NCI-H226 (cell line): ENCODE measurements around the gene RALB.
"Not testable (repeated sequence)": the region's sequence is repeated elsewhere in the genome, so short reads cannot be mapped to it uniquely, and the experiment has no call there.

Experiments used
- DNase-seq: peaks from one replicate; pipeline ENCODE4 v3.0.0-alpha.2; 2015

RALB gene

GRCh38 chr2:120225549-120226065 lies 27.0 kb upstream of the RALB start:
- DNase-seq: no peak

DNA sequence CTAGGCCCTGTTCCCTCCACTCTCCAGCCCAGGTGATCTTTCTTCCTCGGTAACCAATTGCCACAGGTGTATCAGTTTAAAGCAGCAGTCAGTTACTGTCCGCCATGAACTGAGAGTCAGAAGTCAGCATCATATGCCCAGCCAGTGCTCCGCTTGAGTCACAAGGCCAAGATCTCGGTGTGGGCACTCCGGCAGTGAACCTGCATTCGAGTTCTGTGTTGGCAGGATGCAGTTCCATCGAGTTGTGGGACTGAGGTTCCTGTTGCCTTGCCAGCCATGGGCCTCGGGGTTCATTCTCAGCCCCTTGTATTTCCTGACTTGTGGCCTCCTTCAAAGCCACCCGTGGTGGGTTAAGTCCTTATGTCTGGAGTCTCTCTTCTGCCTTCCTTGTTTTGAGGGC lies 26.3 kb upstream of the RALB start:
- no peak for DNase-seq

DNA sequence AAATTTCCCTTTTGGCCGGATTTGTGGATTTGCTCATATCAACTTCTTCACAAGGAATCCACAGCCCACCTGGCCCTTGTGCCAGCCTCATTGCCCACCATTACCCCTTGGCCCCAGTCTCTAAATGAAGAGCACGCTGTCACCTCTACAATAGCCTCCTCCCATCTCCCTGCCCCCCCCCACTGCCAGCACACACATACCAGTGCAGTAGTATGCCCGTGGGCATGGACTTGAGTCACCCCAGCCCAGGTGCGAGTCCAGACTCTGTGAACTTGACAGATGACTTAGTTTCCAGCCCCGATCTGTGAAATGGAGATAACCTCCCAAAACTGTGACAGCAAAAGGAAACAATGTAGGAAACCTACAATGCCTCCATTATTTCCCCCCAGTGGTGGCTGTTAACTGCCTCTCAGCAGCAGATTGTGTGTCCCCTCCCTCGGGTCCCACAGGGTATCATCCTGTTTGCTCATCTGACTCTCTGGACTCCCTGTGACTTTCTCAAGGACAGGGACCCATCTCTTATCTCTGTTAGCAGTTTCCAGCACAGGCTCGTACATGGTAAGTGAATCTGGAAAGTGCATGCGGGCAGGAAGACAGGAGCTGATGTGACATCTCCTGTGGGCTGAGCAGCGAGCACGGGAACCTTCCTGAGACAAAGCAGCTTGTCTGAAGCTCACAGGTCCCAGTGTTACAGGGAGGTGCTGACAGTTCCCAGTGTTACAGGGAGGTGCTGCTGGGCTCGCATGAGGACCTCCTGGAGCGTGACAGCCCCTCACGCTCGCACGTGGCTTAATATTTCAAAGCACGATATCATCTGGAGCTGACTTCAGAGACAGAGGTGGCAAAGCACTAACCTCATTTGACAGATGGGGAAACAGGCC lies 25.3 kb upstream of the RALB start:
- no peak for DNase-seq

- no peak for DNase-seq
Measured at GRCh38 chr2:120228503-120228902, 24.1 kb upstream of the RALB start.

GRCh38 chr2:120229341-120229740 lies 23.3 kb upstream of the RALB start:
- DNase-seq: no peak

- DNase-seq: no peak
Measured at GRCh38 chr2:120230515-120231471, 21.9 kb upstream of the RALB start.

DNA sequence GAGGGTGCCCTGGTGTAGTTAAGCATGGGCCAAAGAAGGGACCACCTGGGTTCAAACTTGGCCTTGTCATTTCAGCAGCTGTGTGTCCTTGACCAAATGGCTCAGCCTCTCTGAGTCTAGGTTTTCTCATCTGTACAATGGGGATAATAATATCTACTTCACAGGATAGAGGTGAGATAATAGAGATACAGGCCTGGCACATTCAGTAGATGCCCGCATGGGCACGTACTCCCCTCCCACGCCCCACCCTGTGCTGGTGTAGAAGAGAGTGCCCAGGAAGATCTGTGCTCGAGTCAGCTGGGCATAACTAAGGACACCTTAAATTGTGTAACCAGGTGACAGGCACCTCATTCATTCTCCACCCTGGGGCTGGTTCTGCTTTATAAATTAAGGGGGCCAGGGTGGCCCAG lies 21.1 kb upstream of the RALB start:
- no peak for DNase-seq

DNA sequence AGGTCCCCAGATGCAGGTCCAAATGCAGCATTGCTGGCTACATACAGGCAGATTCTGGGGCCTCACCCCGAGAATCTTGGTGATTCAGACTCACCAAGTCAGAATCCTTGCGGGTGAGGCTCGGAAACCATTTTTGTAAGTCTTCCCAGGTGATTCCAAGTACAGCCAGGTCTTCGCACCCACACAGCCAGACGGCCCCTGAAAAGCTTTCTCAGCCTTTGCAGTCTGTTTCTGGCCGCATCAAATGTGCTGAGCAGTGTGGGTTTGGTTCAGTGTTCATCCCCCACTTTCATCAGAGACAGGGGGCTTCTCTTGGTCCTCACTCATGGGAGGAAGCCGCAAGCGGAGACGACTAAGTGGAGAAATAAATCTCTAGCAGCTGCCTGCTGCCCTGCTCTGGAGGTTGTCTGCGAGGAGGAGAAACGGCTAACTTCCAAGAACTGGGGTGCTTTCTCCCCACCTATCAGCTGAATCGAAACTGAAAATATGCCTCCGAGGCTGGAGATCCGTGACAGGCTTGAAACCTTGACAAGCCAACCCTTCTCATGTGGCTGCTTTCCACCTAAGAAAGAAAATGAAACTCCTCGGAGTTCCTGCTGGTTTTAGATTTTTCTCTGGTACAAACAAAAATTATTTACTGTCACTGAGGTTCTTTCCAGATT lies 20.5 kb upstream of the RALB start:
- DNase-seq: no peak

GRCh38 chr2:120233292-120233691 lies 19.4 kb upstream of the RALB start:
- DNase-seq: no peak

GRCh38 chr2:120235158-120235557 lies 17.5 kb upstream of the RALB start:
- not testable (repeated sequence) for DNase-seq

DNA sequence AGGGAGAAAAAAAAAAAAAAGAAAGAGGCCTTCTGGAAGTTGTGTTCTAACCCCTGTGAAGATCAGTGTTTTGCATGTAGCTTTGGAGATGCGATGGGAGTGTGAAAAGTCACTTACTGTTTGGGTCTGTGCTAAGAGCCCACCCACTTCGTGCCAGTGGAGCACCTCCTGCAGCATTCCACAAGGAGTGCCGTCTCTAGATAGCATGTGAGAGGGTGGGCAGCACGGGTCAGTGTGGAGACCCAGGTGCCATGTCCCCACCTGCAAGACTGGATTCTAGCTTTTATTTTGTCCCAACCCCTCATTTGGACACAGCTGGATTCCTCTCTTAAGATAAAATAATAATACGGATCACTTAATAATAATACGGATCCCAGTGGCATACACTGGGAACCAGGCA lies 17.0 kb upstream of the RALB start:
- DNase-seq: no peak

DNA sequence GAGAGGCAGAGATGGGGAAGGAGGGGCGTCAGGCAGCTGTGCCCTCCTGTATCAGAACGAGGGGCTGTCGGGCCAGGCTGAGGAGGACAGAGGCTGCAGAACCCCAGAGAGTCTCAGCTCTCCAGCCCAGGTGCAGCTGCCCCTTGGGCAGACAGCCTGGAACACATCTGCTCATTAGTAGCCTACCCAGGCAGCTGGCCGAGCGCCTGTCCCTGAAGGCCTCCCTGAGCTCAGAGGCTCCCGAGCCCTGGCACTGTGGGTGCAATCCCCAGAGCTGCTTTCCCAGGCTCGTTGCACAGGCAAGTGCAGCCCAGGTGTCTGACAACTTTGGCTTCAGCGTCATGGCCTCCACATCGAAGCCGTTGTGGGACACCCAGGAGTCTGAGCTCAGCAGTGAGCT lies 16.3 kb upstream of the RALB start:
- DNase-seq: no peak

DNA sequence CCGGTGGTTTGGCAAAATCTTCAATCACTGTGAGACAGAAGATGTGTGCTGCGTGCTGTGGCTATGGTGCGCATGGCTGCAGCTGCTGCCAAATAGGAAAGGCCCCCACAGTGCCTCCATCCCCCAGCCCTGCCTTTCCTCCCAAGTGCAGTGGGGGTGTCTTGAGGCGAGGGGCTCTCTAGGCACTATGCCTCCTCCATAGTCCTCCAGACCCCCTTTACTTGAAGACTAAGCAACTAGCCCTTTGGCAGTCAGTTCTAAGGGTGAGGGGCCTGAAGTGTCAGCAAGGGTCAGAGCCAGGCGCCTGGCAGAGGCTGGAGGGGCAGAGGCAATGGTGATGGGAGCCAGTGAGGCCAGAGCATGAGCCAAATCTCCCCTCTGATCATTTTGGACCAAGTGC lies 15.9 kb upstream of the RALB start:
- no peak for DNase-seq

DNA sequence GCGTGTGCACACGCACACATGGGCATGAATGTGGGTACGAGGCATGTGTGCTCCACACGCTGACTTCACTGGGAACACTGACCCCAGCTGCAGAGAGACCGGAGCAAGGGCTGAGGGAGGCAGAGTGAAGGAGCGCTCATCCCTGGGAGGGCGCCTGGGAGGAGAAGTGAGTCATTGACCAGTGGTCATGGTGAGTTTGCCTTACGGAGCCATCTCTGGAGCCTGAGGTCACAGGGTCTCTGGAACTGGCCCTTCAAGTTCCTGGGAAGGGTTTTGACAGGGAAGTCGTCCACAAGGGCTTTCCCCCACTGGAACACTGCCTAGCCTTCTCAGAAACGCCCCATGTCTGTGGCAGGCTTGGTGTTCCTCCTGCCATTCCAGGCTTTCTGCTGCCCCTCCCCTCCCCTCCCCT lies 15.2 kb upstream of the RALB start:
- DNase-seq: peak; percentile 91

GRCh38 chr2:120238728-120239487 lies 13.7 kb upstream of the RALB start:
- peak; percentile 80 for DNase-seq

DNA sequence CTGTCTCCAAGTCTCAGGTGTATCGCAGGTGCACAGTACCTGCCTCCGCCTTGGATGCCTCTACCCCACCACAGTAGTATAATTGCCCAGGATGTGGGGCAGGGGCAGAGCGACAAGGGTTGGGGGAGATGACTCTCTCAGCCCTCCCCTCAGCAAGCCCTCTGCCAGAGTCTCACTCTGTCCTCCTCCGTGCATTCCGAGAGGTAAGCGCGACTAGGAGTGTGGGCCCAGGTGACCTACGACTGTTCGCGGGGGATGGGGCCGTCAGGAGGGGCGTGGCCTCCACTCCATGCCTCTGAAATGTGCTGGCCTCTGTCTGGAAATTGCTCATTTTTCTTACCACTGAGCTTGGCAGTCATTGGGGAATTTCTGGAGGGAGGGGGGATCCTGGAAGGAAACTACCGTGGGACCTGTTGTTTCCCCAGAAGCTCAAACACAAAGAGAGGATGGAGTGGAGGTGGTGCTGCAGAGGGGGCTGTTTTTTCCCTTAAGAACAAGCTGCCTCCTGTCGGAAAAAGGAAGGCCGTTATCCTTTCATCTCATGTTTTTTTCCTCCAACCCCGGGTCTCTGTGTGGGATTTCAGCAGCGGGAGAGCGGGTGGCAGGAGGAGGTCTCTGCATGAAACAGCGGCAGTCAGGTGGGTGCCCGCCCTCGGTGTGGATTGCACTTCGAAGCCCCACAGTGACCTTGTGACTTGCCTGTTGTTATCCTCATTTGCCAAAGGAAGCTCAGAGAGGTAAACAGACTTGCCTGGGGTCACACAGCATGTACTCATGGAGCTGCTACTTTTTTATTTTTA lies 13.0 kb upstream of the RALB start:
- peak; percentile 90 for DNase-seq

- no peak for DNase-seq
Measured at GRCh38 chr2:120240901-120241429, 11.7 kb upstream of the RALB start.

GRCh38 chr2:120241684-120242083 lies 11.0 kb upstream of the RALB start:
- no peak for DNase-seq

- DNase-seq: peak; percentile 46
Measured at GRCh38 chr2:120243211-120243610, 9.4 kb upstream of the RALB start.

- no peak for DNase-seq
Measured at GRCh38 chr2:120243875-120244553, 8.6 kb upstream of the RALB start.
